ENCODE data around the gene FAM20C. TPM values are rescaled to one million over a fixed set of nuclear protein-coding genes. Genes with fewer than 3 reads are reported as not detected.

The FAM20C gene
- total and polyA plus RNA-seq, 2 of the 8 experiments (the other 6 are each of a cell fraction or from before 2014, with no cell fraction given) = 9.5 to 34.8 TPM

- no peak overlapping the region for H3K4me2 ChIP-seq (ENCODE audit: insufficient read depth in 1 of 2, low read depth in 2 of 2, low read length in 2 of 2)
- H3K4me3 ChIP-seq (ENCODE audit: extremely low read depth in 1 of 4, insufficient read depth in 2 of 4, low read depth in 3 of 4, low read length in 4 of 4) = no peak overlapping the region
- H3K27me3 ChIP-seq (replicated peaks in 1 of 4; ENCODE audit: control insufficient read depth in 3 of 4, extremely low read depth in 1 of 4, insufficient read depth in 3 of 4, low read length in 3 of 4) = no peaks in the 10 kb centered on the region
- no peak overlapping the region for H3K23ac ChIP-seq (ENCODE audit: insufficient read length)
- H3K36me3 ChIP-seq (ENCODE audit: control insufficient read depth in 2 of 4, insufficient read depth in 4 of 4, low read length in 3 of 4) = no peaks in the 10 kb centered on the region
- ChIA-PET CTCF (ENCODE audit: partially characterized antibody) (interaction anchor here (1.1 to 2.2 kb wide), 4 partner anchors 10 to 93 kb away, joined by 3 to 6 read pairs (median 4); no protein-coding TSS in a partner anchor), POLR2A (ENCODE audit: partially characterized antibody) (interaction anchor here (2.1 kb wide), 1 partner anchor 60 kb away, joined by 6 read pairs; no protein-coding TSS in a partner anchor)
- no peak overlapping the region for H3K27ac ChIP-seq (ENCODE audit: low read depth, low read length)
- FAIRE-seq (no peak), DNase-seq (ENCODE audit: low read depth in 1 of 2, low spot score in 2 of 2) (no peak)
- no peak overlapping the region for H3K4ac ChIP-seq (replicated peaks; ENCODE audit: insufficient read length, low read depth, low read length)
- no peaks in the 10 kb centered on the region for H3K23me2 ChIP-seq (ENCODE audit: low read depth, low read length)
- no peak overlapping the region for H4K8ac ChIP-seq (ENCODE audit: extremely low read depth, insufficient read depth, low read length)
- H3K79me2 ChIP-seq (ENCODE audit: control insufficient read depth in 1 of 2, insufficient read depth in 2 of 2, low read length in 2 of 2) = no peaks in the 10 kb centered on the region
- no peak overlapping the region for H2BK120ac ChIP-seq (replicated peaks; ENCODE audit: low read depth, low read length)
- no peak overlapping the region for H4K5ac ChIP-seq (ENCODE audit: insufficient read length, low read depth, low read length)
- no peak overlapping the region for H3K18ac ChIP-seq (ENCODE audit: extremely low read depth, low read length)
- H2BK20ac ChIP-seq (ENCODE audit: low read length) = no peak overlapping the region
- H2AFZ ChIP-seq (ENCODE audit: low read length) = no peak overlapping the region
- H3K9me3 ChIP-seq (ENCODE audit: insufficient read depth in 2 of 2, low read depth in 1 of 2, low read length in 1 of 2) = no peaks in the 10 kb centered on the region
- H3K56ac ChIP-seq (replicated peaks; ENCODE audit: insufficient read length, low read depth, low read length) = no peak overlapping the region
- 92% methylated on average over 9 of the region's 9 CpGs; no CpG with 5 or more reads in 1 of the 2 experiments for WGBS, 2 experiments (ENCODE audit: extremely low coverage in 1 of 2, insufficient coverage in 1 of 2, insufficient read length in 1 of 2, insufficient replicate concordance in 2 of 2, low coverage in 1 of 2, low lambda C conversion rate in 2 of 2, missing lambda C conversion rate in 1 of 2)
- no peaks in the 10 kb centered on the region for H4K20me1 ChIP-seq (replicated peaks in 1 of 2; ENCODE audit: control insufficient read depth in 1 of 2, insufficient read depth in 2 of 2, low read length in 2 of 2)
- H2BK15ac ChIP-seq (ENCODE audit: low read length) = no peak overlapping the region
- H3K9ac ChIP-seq (replicated peaks in 1 of 4; ENCODE audit: extremely low read depth in 1 of 4, low read depth in 3 of 4, low read length in 3 of 4) = no peak overlapping the region
- H2BK12ac ChIP-seq (ENCODE audit: low read depth, low read length) = no peak overlapping the region
- no peak overlapping the region for H2BK5ac ChIP-seq (ENCODE audit: low read depth, low read length)
- H4K91ac ChIP-seq (replicated peaks; ENCODE audit: insufficient read length, low read length) = no peak overlapping the region
- H3K79me1 ChIP-seq (ENCODE audit: low read depth, low read length) = no peaks in the 10 kb centered on the region
- H3K14ac ChIP-seq (ENCODE audit: insufficient read length) = no peak overlapping the region
- H3K4me1 ChIP-seq (replicated peaks in 1 of 4; ENCODE audit: control insufficient read depth in 3 of 4, insufficient read depth in 4 of 4, low read length in 3 of 4) = peaks cover 0 to 9% (median 6%) of the 10 kb centered on the region in 4 experiments; a peak in 5 of 7 replicates
- no peak overlapping the region for H2AK5ac ChIP-seq (ENCODE audit: low read depth, low read length)
- TF ChIP-seq TAF1 (IDR thresholded peaks at IDR 0.05; ENCODE audit: low read depth, low read length) (no peak), E2F6 (IDR thresholded peaks at IDR 0.05) (no peak), EGR1 (IDR thresholded peaks at IDR 0.05; ENCODE audit: borderline replicate concordance, low read depth, low read length) (no peak), CTCF (IDR thresholded peaks at IDR 0.05; ENCODE audit: control extremely low read depth in 1 of 3, insufficient read depth in 1 of 3, low read depth in 1 of 3, low read length in 3 of 3) (no peak), KDM5A (IDR thresholded peaks at IDR 0.05; ENCODE audit: low read length) (no peak), HDAC2 (IDR thresholded peaks at IDR 0.05; ENCODE audit: borderline replicate concordance in 1 of 2, low read depth in 2 of 2, low read length in 2 of 2) (no peak), SRF (IDR thresholded peaks at IDR 0.05; ENCODE audit: low read depth, low read length) (no peak), RBBP5 (IDR thresholded peaks at IDR 0.05; ENCODE audit: borderline replicate concordance, low read depth, low read length) (no peak), HDAC6 (IDR thresholded peaks at IDR 0.05; ENCODE audit: low read depth, low read length) (no peak), ASH2L (IDR thresholded peaks at IDR 0.05; ENCODE audit: low read length) (no peak), KDM1A (IDR thresholded peaks at IDR 0.05; ENCODE audit: borderline replicate concordance, low read length) (no peak), NRF1 (IDR thresholded peaks at IDR 0.05; ENCODE audit: low read depth, low read length) (no peak)
Measured at GRCh38 chr7:157008-157310, 35.4 kb upstream of the FAM20C start.
